ENCODE data around the gene HES4.

DNA sequence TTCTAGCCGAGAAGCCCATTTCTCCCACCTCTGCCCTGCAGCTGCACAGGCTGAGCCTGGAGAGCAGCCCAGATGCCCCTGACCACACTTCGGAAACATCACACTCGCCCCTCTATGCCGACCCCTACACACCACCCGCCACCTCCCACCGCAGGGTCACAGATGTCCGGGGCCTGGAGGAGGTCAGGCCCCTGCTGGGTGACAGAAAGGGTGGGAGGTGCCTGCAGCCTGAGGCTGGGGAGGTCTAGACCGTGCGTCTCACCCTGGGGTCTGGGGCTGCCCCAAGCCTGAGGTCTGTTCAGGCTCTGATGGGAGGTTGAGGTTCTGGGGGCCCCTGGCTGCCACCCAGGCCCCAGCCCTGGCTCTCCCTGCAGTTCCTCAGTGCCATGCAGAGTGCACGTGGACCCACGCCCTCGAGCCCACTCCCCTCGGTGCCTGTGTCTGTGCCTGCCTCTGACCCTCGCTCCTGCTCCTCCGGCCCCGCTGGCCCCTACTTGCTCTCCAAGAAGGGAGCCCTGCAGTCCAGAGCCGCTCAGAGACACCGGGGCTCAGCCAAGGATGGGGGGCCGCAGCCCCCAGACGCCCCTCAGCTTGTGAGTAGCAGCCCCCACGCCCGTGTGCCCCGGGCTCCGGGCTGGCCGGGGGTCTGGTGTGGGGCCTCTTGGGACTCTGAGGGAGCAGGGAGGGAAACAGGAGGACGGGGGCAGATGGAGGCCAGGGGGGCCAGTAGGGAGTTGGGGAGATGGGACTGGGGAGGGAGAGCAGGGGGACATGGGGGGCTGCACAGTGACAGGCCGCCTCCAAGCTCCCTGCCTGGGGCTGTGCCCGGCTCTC, 26.2 kb downstream of the HES4 start:
- TF ChIP-seq, protein P1, sequence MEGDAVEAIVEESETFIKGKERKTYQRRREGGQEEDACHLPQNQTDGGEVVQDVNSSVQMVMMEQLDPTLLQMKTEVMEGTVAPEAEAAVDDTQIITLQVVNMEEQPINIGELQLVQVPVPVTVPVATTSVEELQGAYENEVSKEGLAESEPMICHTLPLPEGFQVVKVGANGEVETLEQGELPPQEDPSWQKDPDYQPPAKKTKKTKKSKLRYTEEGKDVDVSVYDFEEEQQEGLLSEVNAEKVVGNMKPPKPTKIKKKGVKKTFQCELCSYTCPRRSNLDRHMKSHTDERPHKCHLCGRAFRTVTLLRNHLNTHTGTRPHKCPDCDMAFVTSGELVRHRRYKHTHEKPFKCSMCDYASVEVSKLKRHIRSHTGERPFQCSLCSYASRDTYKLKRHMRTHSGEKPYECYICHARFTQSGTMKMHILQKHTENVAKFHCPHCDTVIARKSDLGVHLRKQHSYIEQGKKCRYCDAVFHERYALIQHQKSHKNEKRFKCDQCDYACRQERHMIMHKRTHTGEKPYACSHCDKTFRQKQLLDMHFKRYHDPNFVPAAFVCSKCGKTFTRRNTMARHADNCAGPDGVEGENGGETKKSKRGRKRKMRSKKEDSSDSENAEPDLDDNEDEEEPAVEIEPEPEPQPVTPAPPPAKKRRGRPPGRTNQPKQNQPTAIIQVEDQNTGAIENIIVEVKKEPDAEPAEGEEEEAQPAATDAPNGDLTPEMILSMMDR (IDR thresholded peaks at IDR 0.05) = no peak
- TF ChIP-seq POLR2A (IDR thresholded peaks at IDR 0.05) = no peak
- no peak for TF ChIP-seq POLR2AphosphoS5 (IDR thresholded peaks at IDR 0.05)
